H9 (cell line): Measurements from ENCODE around the gene GJB6. TPM values are rescaled to one million over a fixed set of nuclear protein-coding genes. Genes with fewer than 3 reads are reported as not detected.

Experiments
- DNase-seq: peaks from one replicate; pipeline ENCODE4 v3.0.0-alpha.2; 2017
- H2AFZ ChIP-seq: one replicate; pipeline ENCODE4 v1.6.1; 2013; ENCODE audit warnings: mild to moderate bottlenecking, low read length, control low read depth, moderate library complexity
- H2AK5ac ChIP-seq: 2 replicates; pipeline ENCODE4 v1.6.1; 2013; ENCODE audit warnings: low read length, control low read depth, mixed read lengths; ENCODE audit not compliant: insufficient read length
- H2BK120ac ChIP-seq: one replicate; pipeline ENCODE4 v1.6.1; 2013; ENCODE audit warnings: low read depth, mild to moderate bottlenecking, low read length, control low read depth, inconsistent platforms; ENCODE audit not compliant: poor library complexity, severe bottlenecking
- H2BK12ac ChIP-seq: 2 replicates; pipeline ENCODE4 v1.6.1; 2013; ENCODE audit warnings: low read length, control low read depth, mixed read lengths, low read depth; ENCODE audit not compliant: insufficient read length
- H2BK15ac ChIP-seq: 2 replicates; pipeline ENCODE4 v1.6.1; 2013; ENCODE audit warnings: low read depth, low read length, control low read depth
- H2BK20ac ChIP-seq: one replicate; pipeline ENCODE4 v1.6.1; 2013; ENCODE audit warnings: low read depth, mild to moderate bottlenecking, low read length, control low read depth, inconsistent platforms; ENCODE audit not compliant: poor library complexity, severe bottlenecking
- H2BK5ac ChIP-seq: 2 replicates; pipeline ENCODE4 v1.6.1; 2013; ENCODE audit warnings: low read length, control low read depth, mixed read lengths; ENCODE audit not compliant: insufficient read length
- H3K14ac ChIP-seq: 2 replicates; pipeline ENCODE4 v1.6.1; 2013; ENCODE audit warnings: low read length, control low read depth; ENCODE audit not compliant: insufficient read depth
- H3K18ac ChIP-seq: 2 replicates; pipeline ENCODE4 v1.6.1; 2013; ENCODE audit warnings: low read depth, mild to moderate bottlenecking, mixed read lengths, low read length, control low read depth; ENCODE audit not compliant: insufficient read length
- H3K23ac ChIP-seq: 2 replicates; pipeline ENCODE4 v1.6.1; 2013; ENCODE audit warnings: low read length, control low read depth, mixed read lengths, low read depth; ENCODE audit not compliant: insufficient read length
- H3K23me2 ChIP-seq: 2 replicates; pipeline ENCODE4 v1.6.1; 2013; ENCODE audit warnings: low read depth, mild to moderate bottlenecking, mixed read lengths, low read length, control low read depth; ENCODE audit not compliant: insufficient read length, poor library complexity, severe bottlenecking
- H3K27ac ChIP-seq: 2 replicates; pipeline ENCODE4 v1.5.1; 2013; ENCODE audit warnings: low read length, control low read depth, mixed read lengths, low read depth; ENCODE audit not compliant: insufficient read length
- H3K27me3 ChIP-seq: 2 replicates; pipeline ENCODE4 v1.6.1; 2013; ENCODE audit warnings: low read length, control low read depth, inconsistent platforms; ENCODE audit not compliant: insufficient read depth
- H3K4ac ChIP-seq: 2 replicates; pipeline ENCODE4 v1.6.1; 2013; ENCODE audit warnings: low read depth, mild to moderate bottlenecking, control low read depth, inconsistent platforms, low read length, moderate library complexity
- H3K4me1 ChIP-seq: 2 replicates; pipeline ENCODE4 v1.6.1; 2013; ENCODE audit warnings: low read length, control low read depth, inconsistent platforms; ENCODE audit not compliant: insufficient read depth
- H3K4me2 ChIP-seq: 2 replicates; pipeline ENCODE4 v1.6.1; 2013; ENCODE audit warnings: low read length, control low read depth, mixed read lengths; ENCODE audit not compliant: insufficient read length, insufficient read depth
- H3K56ac ChIP-seq: 2 replicates; pipeline ENCODE4 v1.6.1; 2013; ENCODE audit warnings: low read depth, mild to moderate bottlenecking, mixed read lengths, low read length, control low read depth; ENCODE audit not compliant: insufficient read length
- H3K79me1 ChIP-seq: 2 replicates; pipeline ENCODE4 v1.6.1; 2013; ENCODE audit warnings: low read depth, mild to moderate bottlenecking, moderate library complexity, low read length, control low read depth, inconsistent platforms; ENCODE audit not compliant: insufficient read depth, poor library complexity, severe bottlenecking
- H3K79me2 ChIP-seq: 2 replicates; pipeline ENCODE4 v1.6.1; 2013; ENCODE audit warnings: low read length, control low read depth, inconsistent platforms; ENCODE audit not compliant: insufficient read depth
- H3K9ac ChIP-seq: 2 replicates; pipeline ENCODE4 v1.6.1; 2013; ENCODE audit warnings: low read length, control low read depth, mixed read lengths; ENCODE audit not compliant: insufficient read length; ENCODE audit errors: extremely low read depth
- H3K9me3 ChIP-seq: one replicate; pipeline ENCODE4 v1.6.1; 2013; ENCODE audit warnings: low read depth, low read length, inconsistent platforms; ENCODE audit not compliant: control insufficient read depth
- H3T11ph ChIP-seq: one replicate; pipeline ENCODE4 v1.6.1; 2013; ENCODE audit warnings: mild to moderate bottlenecking, low read length, control low read depth, inconsistent platforms
- H4K20me1 ChIP-seq: one replicate; pipeline ENCODE4 v1.6.1; 2013; ENCODE audit not compliant: control insufficient read depth, insufficient read length, insufficient read depth
- H4K5ac ChIP-seq: 2 replicates; pipeline ENCODE4 v1.6.1; 2013; ENCODE audit warnings: low read depth, mild to moderate bottlenecking, mixed read lengths, low read length, control low read depth; ENCODE audit not compliant: insufficient read length
- H4K8ac ChIP-seq: replicated peaks from 2 replicates; pipeline ENCODE4 v1.6.1; 2013; ENCODE audit warnings: low read length, control low read depth, mixed read lengths, low read depth; ENCODE audit not compliant: insufficient read length
- H4K91ac ChIP-seq: 2 replicates; pipeline ENCODE4 v1.6.1; 2013; ENCODE audit warnings: low read depth, mild to moderate bottlenecking, moderate library complexity, mixed read lengths, low read length, control low read depth; ENCODE audit not compliant: insufficient read length
- H3K27ac Mint-ChIP-seq, 3 experiments: 2 replicates in 2 of 3; 3 replicates in 1 of 3; pipeline ENCODE4 v1.8.0; 2020 to 2021; ENCODE audit warnings: mixed read lengths in 3 of 3, mild to moderate bottlenecking in 1 of 3, moderate library complexity in 1 of 3
- H3K27me3 Mint-ChIP-seq: 2 replicates; pipeline ENCODE4 v1.8.0; 2021; ENCODE audit warnings: low read depth, mild to moderate bottlenecking, moderate library complexity, mixed read lengths
- H3K36me3 Mint-ChIP-seq, 3 experiments: 2 replicates in 2 of 3; 3 replicates in 1 of 3; pipeline ENCODE4 v1.8.0; 2020 to 2021; ENCODE audit warnings: low read depth in 3 of 3, mixed read lengths in 3 of 3; ENCODE audit not compliant: insufficient read depth in 1 of 3
- H3K4me1 Mint-ChIP-seq, 2 experiments: 2 replicates each; pipeline ENCODE4 v1.8.0; 2020; ENCODE audit warnings: mixed read lengths in 2 of 2
- H3K4me3 Mint-ChIP-seq, 2 experiments: 2 replicates in 1 of 2; 3 replicates in 1 of 2; pipeline ENCODE4 v1.8.0; 2020 to 2021; ENCODE audit warnings: mild to moderate bottlenecking in 2 of 2, mixed read lengths in 2 of 2, moderate library complexity in 1 of 2
- H3K9me3 Mint-ChIP-seq, 2 experiments: 2 replicates in 1 of 2; 3 replicates in 1 of 2; pipeline ENCODE4 v1.8.0; 2020; ENCODE audit warnings: mild to moderate bottlenecking in 2 of 2, mixed read lengths in 2 of 2, moderate library complexity in 1 of 2
- CTCF ChIP-seq: fragments of 200-600 bp; sonication (generic); conservative IDR thresholded peaks from 3 replicates; pipeline ENCODE4 v1.8.0; 2021; ENCODE audit warnings: antibody characterized with exemption, mild to moderate bottlenecking
- WGBS: extraction: QIAGEN DNeasy Blood & Tissue Kit; methylation state at CpG from one replicate; pipeline ENCODE4 v1.1.7; 2013; ENCODE audit warnings: missing lambda C conversion rate, low lambda C conversion rate, mixed read lengths; ENCODE audit not compliant: insufficient read length; ENCODE audit errors: extremely low coverage; 5-methylcytosine and 5-hydroxymethylcytosine counted together
- total RNA-seq: library from RNA; stranded (reverse); gene quantifications from 2 replicates; pipeline ENCODE4 v1.2.1, GENCODE V29; 2021

GJB6 gene
- total RNA-seq, 1 experiment from 2014 or later: not detected

- Histone ChIP-seq H3K23me2 (peaks cover 18% of the 10 kb centered on the region), H2AFZ (no peak overlapping the region), H4K5ac (no peak overlapping the region), H4K8ac (no peak overlapping the region), H4K91ac (no peak overlapping the region), H3K27me3 (peaks cover 46% of the 10 kb centered on the region), H3K79me1 (no peaks in the 10 kb centered on the region), H3K27ac (no peak overlapping the region), H3K23ac (no peak overlapping the region), H3K4me1 (no peaks in the 10 kb centered on the region), H2BK12ac (no peak overlapping the region), H2BK15ac (no peak overlapping the region), H3K9ac (no peak overlapping the region), H3K79me2 (no peaks in the 10 kb centered on the region), H3K4me2 (no peak overlapping the region), H3T11ph (no peak overlapping the region), H2BK5ac (no peak overlapping the region), H3K18ac (no peak overlapping the region), H3K9me3 (no peaks in the 10 kb centered on the region), H3K14ac (no peak overlapping the region), H3K56ac (no peak overlapping the region), H2AK5ac (no peak overlapping the region), H2BK20ac (no peak overlapping the region), H2BK120ac (no peak overlapping the region), H3K4ac (no peak overlapping the region), H4K20me1 (peaks cover 2% of the 10 kb centered on the region)
- Mint-ChIP-seq H3K9me3 (0 out of 5 replicates have a peak, but pooled peaks cover 0 to 2% of the 10 kb centered on the region in 2 experiments), H3K4me1 (peaks cover 11 to 25% of the 10 kb centered on the region in 2 experiments), H3K27ac (no peak overlapping the region), H3K36me3 (no peaks in the 10 kb centered on the region), H3K4me3 (no peak overlapping the region), H3K27me3 (peaks cover 73% of the 10 kb centered on the region)
- no CpG with 5 or more reads among the region's 5 CpGs for WGBS
- TF ChIP-seq CTCF: no peak
- no peak for DNase-seq
Observed at GRCh38 chr13:20190076-20190475, 42.0 kb downstream of the GJB6 start.
